Measurements from ENCODE around the gene YPEL5.

DNA sequence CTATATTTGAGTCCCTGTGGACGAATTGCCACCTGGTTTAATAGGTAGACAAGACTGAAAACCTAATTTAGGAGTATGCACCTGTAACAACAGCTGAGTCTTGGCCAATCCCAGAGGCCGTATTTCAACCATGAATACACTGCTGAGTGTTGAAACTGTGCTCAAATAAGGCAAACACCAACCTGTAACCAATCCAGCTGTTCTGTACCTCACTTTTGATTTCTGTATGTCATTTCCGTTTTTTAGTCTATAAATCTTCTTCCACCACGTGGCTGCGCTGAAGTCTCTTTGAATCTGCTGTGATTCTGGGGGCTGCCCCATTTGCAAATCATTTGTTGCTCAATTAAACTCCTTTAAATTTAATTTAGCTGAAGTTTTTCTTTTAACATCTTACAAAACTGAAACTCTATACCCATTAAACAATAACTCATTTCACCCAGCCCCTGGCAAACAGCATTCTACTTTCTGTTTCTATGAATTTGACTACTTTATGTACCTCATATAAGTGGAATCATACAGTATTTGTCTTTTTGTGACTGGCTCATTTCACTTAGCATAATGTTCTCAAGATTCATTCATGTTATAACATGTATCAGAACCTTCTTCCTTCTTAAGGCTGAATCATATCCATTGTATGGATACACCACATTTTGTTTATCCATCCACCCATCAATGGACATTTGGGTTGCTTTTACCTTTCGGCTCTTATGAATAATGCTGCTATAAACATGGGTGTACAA, 7.5 kb upstream of the YPEL5 start:
- TF ChIP-seq, protein P1, sequence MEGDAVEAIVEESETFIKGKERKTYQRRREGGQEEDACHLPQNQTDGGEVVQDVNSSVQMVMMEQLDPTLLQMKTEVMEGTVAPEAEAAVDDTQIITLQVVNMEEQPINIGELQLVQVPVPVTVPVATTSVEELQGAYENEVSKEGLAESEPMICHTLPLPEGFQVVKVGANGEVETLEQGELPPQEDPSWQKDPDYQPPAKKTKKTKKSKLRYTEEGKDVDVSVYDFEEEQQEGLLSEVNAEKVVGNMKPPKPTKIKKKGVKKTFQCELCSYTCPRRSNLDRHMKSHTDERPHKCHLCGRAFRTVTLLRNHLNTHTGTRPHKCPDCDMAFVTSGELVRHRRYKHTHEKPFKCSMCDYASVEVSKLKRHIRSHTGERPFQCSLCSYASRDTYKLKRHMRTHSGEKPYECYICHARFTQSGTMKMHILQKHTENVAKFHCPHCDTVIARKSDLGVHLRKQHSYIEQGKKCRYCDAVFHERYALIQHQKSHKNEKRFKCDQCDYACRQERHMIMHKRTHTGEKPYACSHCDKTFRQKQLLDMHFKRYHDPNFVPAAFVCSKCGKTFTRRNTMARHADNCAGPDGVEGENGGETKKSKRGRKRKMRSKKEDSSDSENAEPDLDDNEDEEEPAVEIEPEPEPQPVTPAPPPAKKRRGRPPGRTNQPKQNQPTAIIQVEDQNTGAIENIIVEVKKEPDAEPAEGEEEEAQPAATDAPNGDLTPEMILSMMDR (IDR thresholded peaks at IDR 0.05), result no peak
- no peak for TF ChIP-seq POLR2AphosphoS5 (IDR thresholded peaks at IDR 0.05)
